ENCODE measurements around the gene SORCS3. TPM values are rescaled to one million over a fixed set of nuclear protein-coding genes. Genes with fewer than 3 reads are reported as not detected.

The SORCS3 gene
- polyA plus RNA-seq, 1 donor from 2014 or later, result 9.8 TPM

GRCh38 chr10:105145711-105146110, 504.6 kb downstream of the SORCS3 start:
- Histone ChIP-seq H2AFZ (ENCODE audit: low read depth, low read length) (no peak overlapping the region), H3K4me2 (ENCODE audit: low read length) (no peak overlapping the region), H3K27me3 (ENCODE audit: insufficient read depth, low read depth, low read length) (no peaks in the 10 kb centered on the region), H3F3A (ENCODE audit: insufficient read depth, low read length, poor library complexity, severe bottlenecking) (no peaks in the 10 kb centered on the region), H3K9me2 (ENCODE audit: insufficient read depth, low read length) (no peaks in the 10 kb centered on the region), H3K9me3 (ENCODE audit: low read length) (no peaks in the 10 kb centered on the region), H3K27ac (ENCODE audit: low read length) (no peak overlapping the region), H3K4me3 (ENCODE audit: low read length) (no peak overlapping the region), H3K79me2 (replicated peaks; ENCODE audit: insufficient read depth, low read length) (no peaks in the 10 kb centered on the region), H3K36me3 (ENCODE audit: insufficient read depth, low read length) (no peaks in the 10 kb centered on the region), H3K9ac (ENCODE audit: low read length) (no peak overlapping the region), H4K20me1 (ENCODE audit: insufficient read depth) (no peaks in the 10 kb centered on the region)
- no peak for TF ChIP-seq REST (IDR thresholded peaks at IDR 0.05; ENCODE audit: borderline replicate concordance)
- TF ChIP-seq POLR2AphosphoS5 (IDR thresholded peaks at IDR 0.05), result no peak
- no peak for TF ChIP-seq MXI1 (conservative IDR thresholded peaks at IDR 0.05; ENCODE audit: poor library complexity, severe bottlenecking)
- TF ChIP-seq, protein P1, sequence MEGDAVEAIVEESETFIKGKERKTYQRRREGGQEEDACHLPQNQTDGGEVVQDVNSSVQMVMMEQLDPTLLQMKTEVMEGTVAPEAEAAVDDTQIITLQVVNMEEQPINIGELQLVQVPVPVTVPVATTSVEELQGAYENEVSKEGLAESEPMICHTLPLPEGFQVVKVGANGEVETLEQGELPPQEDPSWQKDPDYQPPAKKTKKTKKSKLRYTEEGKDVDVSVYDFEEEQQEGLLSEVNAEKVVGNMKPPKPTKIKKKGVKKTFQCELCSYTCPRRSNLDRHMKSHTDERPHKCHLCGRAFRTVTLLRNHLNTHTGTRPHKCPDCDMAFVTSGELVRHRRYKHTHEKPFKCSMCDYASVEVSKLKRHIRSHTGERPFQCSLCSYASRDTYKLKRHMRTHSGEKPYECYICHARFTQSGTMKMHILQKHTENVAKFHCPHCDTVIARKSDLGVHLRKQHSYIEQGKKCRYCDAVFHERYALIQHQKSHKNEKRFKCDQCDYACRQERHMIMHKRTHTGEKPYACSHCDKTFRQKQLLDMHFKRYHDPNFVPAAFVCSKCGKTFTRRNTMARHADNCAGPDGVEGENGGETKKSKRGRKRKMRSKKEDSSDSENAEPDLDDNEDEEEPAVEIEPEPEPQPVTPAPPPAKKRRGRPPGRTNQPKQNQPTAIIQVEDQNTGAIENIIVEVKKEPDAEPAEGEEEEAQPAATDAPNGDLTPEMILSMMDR (IDR thresholded peaks at IDR 0.05; ENCODE audit: poor library complexity, severe bottlenecking), result no peak
- no peak for TF ChIP-seq TAF1 (IDR thresholded peaks at IDR 0.05; ENCODE audit: low read depth)
- no peak for TF ChIP-seq EP300 (conservative IDR thresholded peaks at IDR 0.05; ENCODE audit: poor library complexity, severe bottlenecking)
- no peak for TF ChIP-seq RAD21 (conservative IDR thresholded peaks at IDR 0.05)
- TF ChIP-seq EZH2 (IDR thresholded peaks at IDR 0.05; ENCODE audit: borderline replicate concordance, insufficient read depth, low read length, poor library complexity, severe bottlenecking), result no peak
- no peak for TF ChIP-seq SMC3 (conservative IDR thresholded peaks at IDR 0.05; ENCODE audit: poor library complexity)

DNA sequence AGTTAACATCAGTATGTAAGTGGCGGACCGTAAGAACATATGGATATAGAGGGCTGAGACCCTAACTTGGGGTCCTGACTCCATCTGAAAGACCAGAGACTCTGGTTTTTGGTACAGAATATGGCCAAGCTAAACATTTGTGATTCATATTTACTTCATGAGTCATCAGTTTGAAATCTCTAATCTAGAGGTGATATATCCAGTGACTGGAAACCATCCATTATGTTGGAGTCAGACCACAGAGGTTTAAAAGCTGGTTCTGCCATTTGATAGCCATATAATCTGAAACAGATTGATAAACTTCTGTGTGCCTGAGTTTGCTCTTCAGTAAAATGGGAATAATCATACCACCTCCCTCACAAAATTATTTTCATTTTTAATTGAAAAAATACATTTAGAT, 505.3 kb downstream of the SORCS3 start:
- H3K4me2 ChIP-seq (ENCODE audit: low read length), result no peak overlapping the region
- no peak overlapping the region for H3K27ac ChIP-seq (ENCODE audit: low read length)
- H3K4me3 ChIP-seq (ENCODE audit: low read length), result no peak overlapping the region
- H3K27me3 ChIP-seq (ENCODE audit: insufficient read depth, low read depth, low read length), result no peaks in the 10 kb centered on the region
- H3F3A ChIP-seq (ENCODE audit: insufficient read depth, low read length, poor library complexity, severe bottlenecking), result no peaks in the 10 kb centered on the region
- no peak overlapping the region for H2AFZ ChIP-seq (ENCODE audit: low read depth, low read length)
- H3K9ac ChIP-seq (ENCODE audit: low read length), result no peak overlapping the region
- TF ChIP-seq EZH2 (IDR thresholded peaks at IDR 0.05; ENCODE audit: borderline replicate concordance, insufficient read depth, low read length, poor library complexity, severe bottlenecking), result no peak
- no peak for TF ChIP-seq MXI1 (conservative IDR thresholded peaks at IDR 0.05; ENCODE audit: poor library complexity, severe bottlenecking)
- TF ChIP-seq REST (IDR thresholded peaks at IDR 0.05; ENCODE audit: borderline replicate concordance), result no peak
- TF ChIP-seq POLR2AphosphoS5 (IDR thresholded peaks at IDR 0.05), result no peak
- TF ChIP-seq, protein P1 (IDR thresholded peaks at IDR 0.05; ENCODE audit: poor library complexity, severe bottlenecking), result no peak
- H3K9me3 ChIP-seq (ENCODE audit: low read length), result no peaks in the 10 kb centered on the region
- H3K36me3 ChIP-seq (ENCODE audit: insufficient read depth, low read length), result no peaks in the 10 kb centered on the region
- no peaks in the 10 kb centered on the region for H4K20me1 ChIP-seq (ENCODE audit: insufficient read depth)
- H3K9me2 ChIP-seq (ENCODE audit: insufficient read depth, low read length), result no peaks in the 10 kb centered on the region
- no peaks in the 10 kb centered on the region for H3K79me2 ChIP-seq (replicated peaks; ENCODE audit: insufficient read depth, low read length)
